ENCODE measurements around the gene MESP1.
"Not testable (repeated sequence)": the region's sequence is repeated elsewhere in the genome, so short reads cannot be mapped to it uniquely, and the experiment has no call there.

Gene MESP1, protein sequence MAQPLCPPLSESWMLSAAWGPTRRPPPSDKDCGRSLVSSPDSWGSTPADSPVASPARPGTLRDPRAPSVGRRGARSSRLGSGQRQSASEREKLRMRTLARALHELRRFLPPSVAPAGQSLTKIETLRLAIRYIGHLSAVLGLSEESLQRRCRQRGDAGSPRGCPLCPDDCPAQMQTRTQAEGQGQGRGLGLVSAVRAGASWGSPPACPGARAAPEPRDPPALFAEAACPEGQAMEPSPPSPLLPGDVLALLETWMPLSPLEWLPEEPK

DNA sequence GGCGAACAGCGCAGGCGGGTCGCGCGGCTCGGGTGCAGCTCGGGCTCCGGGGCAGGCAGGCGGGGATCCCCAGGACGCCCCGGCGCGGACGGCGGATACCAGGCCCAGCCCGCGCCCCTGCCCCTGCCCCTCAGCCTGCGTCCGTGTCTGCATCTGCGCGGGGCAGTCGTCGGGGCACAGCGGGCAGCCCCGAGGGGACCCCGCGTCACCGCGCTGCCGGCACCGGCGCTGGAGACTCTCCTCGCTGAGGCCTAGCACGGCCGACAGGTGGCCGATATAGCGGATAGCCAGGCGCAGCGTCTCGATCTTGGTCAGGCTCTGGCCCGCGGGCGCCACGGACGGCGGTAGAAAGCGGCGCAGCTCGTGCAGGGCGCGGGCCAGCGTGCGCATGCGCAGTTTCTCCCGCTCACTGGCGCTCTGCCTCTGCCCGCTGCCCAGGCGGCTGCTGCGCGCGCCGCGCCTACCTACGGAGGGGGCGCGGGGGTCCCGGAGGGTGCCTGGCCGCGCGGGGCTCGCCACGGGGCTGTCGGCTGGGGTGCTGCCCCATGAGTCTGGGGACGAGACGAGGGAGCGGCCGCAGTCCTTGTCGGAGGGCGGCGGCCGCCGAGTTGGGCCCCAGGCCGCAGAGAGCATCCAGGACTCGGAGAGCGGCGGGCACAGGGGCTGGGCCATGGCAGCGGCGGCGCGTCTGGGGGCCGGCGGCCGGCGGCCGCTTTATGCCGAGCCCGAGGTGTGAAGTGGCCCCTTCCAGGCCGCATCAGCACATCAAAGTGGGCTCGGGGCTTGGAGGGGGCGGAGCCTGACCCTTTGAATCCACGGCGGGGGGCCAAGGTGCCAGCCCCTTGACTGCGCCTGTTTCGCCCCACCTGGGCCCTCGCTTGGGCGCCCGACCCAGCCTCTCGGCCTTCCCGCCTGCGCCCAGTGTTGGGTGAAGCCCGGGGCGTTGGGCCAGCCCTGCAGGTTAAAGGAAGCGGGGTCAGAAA is at the start of gene MESP1:
MESP1 (minus strand) TSS at position 690 of the 983 bp plus-strand sequence; CDS start at position 672, 18 bp downstream.
- DNase-seq, result peak; percentile 86

DNA sequence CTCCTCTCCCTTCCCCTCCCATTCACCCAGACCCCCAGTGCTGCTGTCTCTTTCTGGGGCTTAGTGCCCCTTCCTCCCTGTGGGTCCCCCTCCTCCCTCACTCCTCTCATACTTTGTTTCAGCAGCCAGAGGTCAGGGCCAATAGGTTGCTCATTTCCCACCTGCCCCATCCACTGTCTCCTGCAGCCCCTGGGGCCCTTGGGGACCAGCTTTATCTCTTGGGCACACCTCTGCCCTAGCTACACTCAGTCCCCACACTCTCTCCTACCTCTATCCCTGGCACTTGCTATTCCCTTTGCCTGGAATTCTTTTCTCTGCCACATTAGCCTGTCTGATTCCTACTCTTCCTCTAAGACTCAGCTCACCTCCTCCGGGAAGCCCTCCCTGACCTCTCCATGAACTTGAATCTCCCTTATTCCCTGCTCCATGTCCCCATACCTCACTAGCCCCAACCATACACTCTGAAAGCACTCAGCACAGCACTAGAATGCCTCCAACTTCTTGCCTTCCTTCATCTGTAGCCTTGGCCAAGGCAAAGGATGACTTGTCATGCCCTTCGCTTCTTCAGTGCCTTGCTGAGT is 49.0 kb upstream of the MESP1 start:
- DNase-seq, result no peak

DNA sequence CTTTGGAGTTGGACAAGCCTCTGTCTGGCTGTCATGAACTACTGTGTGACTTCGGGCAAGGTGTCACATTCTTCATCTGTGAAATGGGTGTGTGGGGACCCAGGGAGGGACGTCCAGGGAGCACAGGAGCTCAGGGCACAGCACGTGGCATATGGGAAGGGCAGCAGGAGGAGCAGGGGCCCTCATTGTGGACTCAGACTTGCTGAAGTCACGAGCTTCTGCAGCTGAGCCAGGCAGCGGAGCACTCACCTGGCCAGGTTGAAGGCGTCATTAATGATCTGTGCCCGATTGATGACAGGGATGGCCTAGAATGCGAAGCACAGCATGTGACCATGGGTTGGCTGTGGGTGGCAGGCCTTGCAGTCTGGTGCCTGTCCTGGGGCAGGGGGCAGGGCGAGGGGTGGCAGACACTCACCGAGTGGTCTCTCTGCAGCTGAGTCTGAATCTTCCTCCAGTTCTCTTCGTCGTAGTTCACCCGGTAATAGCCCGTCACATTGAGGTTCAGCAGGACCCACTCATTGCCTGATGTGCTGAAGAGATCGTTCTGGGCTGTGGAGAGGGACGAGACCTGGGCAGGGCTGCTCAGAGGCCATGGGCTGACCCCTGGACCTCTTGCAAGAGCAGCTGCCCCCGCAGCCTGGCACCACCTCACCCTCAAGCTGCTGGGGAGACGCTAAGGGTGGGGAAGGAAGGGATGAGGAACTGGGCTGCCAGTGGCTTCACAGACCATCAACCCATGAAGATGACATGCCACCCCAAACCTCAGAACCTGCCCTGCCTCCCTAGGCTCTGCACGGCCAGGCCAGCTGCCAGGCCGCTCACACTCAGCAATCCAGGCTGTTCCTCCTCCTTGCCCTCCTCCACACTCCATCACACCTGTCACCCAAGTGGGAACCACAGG is 48.2 kb upstream of the MESP1 start:
- DNase-seq, result no peak

DNA sequence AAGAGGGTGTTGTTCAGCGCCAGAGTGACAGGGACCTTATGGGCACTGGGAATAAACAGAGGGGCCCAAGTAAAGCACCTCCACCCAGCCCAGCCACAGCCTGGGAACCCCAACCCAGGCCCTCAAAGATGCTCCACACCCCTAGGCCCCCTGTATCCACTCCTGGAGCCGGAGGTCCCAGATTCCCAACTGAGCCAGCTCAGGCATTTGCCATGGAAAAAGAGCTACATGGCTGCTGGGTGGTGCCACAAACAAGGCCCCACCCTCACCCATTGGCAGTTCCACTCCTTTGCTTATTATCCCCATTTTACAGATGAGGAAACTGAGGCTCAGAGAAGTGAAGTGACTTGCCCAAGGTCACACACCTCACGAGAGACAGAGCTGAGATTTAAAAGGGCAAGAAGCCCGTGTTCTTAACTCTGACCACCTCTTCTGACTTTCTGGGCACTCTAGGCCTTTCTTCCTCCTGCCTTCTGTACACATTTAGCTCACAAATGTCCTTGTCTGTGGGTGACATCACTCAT is 46.7 kb upstream of the MESP1 start:
- no peak for DNase-seq

DNA sequence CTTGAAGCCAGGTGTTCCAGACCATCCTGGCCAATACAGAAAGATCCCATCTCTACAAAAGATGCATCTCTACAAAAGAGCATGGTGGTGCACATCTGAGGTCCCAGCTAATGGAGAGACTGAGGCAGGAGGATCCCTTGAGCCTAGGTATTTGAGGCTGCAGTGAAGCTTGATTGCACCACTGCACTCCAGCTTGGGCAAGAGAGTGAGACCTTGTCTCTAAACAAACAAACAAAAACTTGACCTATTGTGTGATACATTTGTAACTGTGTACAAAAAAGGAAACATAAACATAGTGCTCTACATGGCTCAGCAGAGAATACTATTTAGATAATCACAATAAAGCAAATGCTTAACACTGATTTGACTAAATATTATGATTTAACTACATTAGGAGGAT is 44.9 kb upstream of the MESP1 start:
- DNase-seq, result no peak

DNA sequence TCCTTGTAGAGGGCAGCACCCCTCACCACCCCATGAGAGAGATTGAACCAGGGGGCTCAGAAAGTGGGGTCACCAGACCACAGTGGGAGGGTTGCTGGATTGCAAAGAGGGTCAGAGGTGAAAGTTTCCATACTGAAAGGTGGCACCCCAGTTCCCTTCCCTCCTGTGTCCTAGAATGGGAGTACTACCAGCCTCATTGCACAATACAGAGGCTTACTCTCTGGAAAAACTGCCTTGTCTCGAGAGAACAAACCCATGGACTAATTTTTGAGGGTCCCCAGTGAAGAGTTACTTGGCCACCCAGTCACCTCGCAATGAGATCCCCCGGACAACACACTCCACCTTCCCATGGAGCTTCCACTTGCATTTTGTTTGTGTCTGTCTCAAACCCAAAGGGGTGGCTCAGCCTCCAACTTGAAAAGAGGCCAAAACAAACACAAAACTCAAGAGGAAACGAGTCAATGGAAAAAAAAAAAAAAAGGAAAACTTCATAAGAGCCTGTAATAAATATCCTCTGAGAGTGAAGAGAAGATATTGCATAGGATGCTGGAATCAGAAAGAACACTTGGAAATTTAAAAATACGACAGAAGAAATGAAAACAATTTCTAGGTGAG is 43.7 kb upstream of the MESP1 start:
- no peak for DNase-seq

DNA sequence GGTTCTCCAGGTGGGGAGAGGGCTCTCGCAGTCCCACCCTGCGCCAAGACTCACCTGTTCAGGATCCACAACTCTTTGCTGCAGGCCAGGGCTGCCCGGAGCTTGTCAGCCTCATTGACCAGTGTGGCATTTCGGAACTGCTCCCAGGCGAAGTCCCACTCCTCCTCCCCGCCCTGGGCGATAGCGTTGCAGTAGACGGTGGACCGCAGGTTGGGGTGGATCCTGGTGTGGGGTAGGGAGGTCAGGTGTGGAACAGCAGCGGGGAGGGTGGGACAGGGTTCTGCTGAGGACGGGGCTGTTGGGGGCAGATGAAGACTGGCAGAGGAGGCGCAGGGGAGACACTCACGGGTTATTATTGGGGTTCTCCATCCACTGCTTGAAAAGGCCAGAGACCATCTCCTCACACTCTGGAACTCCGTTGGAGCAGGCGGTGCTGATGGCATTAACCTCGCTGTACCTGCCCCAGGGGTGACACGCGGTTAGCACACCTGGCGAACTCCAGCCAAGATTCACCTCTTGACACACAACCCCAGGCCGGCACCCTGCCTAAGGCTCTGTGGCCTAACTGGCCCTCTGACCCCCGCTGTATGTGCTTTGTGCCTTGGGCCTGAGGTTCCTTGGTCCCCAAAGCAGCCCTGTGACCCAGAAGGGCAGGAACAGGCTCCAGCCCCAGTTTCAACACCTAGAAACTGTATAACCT is 41.2 kb upstream of the MESP1 start:
- no peak for DNase-seq

DNA sequence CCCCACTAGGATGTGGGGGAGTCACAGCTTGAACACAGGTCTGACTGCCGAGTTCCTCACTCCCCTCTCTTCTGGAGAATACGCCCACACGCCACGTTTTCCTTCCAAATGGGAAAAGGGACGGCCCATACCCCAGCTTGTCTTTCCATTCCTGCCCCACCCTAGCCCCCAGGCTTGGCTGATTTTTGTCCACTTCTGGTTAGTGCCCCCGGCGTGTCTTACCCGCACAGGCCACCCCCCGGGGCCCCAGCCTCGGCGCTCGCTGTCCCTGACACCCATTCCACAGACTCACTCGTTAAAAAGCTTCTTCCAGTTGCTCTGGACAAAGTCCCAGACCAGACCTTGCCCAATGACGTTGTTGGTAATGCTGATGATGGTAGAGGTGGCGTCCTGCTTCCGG is 39.6 kb upstream of the MESP1 start:
- DNase-seq, result no peak

DNA sequence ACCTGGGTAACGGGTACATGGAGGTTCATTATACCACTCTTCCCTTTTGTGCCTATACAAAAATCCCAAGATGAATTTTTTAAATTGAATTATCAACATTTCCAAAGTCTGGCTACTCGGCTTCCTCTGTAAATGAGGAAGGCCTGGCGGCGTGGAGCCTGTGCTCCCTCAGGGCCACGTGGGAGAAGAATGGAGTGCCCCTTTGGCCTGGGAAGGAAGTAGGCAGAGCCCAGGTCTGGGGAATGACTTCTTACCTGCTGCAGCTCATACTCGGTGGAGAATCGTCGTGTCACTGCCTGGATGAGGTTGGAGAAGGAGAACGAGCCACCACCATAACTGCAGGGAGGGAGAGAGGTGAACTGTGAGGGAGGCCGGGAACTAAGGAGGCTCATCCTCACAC is 39.2 kb upstream of the MESP1 start:
- no peak for DNase-seq

DNA sequence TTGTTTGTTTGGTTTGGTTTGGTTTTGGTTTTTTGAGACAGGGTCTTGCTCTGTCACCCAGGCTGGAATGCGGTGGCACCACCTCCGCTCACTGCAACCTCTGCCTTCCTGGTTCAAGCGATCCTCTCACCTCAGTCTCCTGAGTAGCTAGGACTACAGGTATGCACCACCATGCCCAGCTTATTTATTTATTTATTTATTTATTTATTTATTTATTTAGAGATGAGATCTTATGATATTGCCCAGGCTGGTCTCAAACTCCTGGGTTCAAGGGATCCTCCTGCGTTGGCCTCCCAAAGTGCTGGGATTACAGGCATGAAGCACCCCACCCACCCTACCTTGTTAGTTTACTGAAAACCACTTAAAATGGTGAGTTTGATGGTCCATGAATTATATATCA is 37.5 kb upstream of the MESP1 start:
- DNase-seq, result not testable (repeated sequence)

DNA sequence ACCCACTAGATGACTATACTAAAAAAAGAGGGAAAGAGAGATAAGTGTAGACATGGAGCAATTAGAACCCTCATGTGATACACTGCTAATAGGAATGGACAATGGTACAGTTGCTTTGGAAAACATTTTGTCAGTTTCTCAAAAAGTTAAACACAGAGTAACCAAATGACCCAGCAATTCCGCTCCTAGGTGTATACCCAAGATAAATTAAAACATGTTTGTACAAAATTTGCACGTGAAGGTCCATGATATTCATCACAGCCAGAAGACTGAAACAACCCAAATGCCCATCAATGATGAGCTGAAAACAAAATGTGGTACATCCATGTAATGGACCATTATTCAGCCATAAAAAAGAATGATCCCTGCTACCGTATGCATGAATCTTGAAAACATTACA is 36.9 kb upstream of the MESP1 start:
- no peak for DNase-seq

DNA sequence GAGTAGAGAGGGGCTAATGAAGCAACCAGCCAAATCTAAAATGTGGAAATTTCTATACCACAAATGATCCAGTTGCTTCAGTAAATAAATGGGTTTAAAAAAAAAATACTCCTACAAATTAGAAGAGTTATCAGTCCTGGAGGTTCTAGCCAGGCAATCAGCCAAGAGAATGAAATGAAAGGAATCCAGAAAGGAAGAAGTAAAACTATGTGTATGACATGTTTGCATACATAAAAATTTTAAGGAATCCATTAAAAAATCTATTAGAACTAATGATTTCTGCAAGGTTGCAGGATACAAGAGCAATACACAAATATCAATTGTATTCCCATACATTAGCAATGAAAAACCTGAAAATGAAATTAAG is 34.7 kb upstream of the MESP1 start:
- no peak for DNase-seq

DNA sequence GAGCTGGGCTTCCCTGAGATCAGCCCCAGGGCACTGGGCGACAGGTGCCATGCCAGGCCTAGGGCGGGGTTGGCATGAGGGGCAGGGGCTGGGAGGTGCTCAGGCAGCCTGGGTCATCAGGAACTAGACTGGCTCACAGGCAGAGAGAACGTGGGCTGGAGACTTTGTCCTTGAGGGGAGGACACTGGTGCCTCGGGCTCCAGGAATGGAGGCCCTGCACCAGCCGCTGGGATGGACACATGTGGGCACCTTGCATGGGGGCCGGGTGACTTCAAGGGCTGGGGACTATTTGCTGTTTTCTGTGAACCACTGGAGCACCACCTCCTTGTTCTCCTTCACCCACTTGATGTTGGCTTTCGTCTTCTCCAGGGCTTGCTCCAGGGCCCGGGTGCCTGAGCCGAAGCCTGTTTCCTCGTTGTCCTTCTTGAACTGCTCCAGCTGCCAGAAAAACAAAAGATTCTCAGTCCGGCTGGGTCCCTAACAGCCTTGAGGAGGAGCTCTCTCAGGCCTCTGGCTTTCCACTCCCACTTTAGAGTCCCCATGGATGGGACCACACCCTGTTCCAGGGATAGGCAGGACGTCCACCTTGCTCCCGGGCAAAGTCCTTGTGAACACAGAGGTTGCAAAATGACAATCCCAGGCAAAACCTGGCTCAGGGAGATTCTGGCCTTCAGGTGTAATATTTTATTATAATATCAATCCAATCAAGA is 34.2 kb upstream of the MESP1 start:
- DNase-seq, result no peak

DNA sequence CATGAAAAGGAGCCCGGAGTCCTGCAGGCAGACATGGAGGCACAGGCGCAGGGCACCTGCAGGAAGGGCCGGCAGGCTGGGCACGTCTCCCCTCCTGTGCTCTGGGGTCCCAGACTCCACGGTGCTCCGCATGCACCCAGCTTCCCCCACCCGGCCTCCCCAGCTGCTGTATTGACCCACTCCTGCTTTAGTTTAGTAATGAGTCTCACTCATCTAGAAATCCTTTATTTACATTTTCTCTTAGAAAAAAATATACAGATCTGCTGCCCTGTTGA is 33.6 kb upstream of the MESP1 start:
- DNase-seq, result no peak

DNA sequence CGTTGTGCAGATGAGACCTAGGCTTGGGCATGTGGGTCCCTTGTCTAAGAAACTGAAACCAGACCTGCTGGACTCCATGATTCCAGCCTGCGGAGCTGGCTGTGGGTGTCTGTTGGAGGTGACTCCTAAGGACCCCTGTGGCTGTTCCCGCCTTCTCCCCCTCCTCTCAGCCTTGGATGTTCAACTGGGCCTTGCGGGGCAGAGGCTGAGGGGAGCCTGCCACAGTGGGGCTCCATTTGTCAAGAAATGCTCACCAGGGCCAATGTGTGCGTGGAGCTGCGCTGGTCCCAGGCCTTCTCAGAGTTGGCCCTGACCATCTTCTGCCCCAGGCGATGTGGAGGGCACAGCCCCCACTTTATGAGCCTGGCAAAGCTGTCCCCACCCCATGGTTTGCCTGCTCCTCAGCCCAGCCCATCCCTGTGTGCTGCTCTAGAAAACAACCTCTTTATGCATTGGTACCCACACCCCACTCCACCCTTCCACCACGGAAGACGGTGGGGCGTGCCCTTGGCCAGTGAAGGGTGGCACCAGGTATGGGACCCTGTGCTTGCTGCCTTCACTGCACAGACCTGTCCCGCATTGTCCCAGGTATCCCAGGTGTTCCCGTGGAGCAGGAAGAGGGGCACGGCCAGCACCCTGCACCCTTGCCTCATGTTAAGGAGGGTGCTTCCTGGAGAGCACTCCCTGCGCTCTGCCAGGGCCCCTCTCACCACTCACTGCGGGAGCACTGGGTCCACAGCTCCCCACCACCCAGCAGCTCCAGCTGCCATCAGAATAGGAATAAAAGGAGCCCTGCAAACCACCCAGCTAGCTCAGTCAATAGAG is 33.0 kb upstream of the MESP1 start:
- no peak for DNase-seq

DNA sequence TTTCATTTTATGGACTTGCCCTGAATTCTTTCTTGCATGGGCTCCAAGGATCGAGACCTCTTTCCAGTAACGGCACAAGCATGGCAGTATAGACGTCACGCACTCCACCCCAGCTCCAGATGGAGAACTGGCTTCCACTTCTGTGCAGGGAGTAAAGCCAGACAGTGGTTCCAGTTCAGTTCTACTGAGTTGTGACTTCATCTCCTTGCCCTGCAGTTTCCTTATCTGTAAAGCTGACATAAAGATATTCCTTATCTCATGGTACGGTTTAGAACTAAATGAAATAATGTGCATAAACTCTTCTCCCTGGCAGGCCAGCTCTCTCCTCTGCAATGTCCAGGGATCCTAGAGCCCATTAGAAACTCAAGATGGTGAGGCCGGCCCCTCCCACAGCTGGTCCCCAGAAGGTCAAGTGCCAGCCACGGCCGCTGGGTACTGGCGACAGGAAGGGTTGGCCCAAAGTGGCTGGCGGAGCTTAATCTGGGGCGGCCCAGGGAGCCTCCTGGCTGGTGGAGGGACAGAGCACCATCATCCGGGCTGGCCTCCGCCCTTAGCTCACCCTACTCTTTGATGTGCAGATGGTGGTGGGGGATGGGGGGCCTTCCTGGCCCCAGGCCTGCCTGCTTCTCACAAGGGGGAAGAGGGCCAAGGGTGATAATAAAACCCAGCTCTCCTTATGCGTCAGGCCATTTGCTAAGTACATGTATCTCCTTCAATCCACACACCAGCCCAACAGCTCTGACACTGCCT is 32.2 kb upstream of the MESP1 start:
- no peak for DNase-seq

DNA sequence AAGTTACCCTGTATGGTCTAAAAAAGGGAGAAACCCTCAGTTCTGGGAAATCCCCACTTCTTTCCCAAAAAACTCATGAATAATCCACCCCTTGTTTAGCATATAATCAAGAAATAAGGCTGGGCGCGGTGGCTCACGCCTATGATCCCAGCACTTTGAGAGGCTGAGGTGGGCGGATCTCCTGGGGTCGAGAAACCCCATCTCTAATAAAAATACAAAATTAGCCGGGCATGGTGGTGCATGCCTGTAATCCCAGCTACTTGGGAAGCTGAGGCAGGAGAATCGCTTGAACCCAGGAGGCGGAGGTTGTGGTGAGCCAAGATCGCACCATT is 31.5 kb upstream of the MESP1 start:
- DNase-seq, result not testable (repeated sequence)

DNA sequence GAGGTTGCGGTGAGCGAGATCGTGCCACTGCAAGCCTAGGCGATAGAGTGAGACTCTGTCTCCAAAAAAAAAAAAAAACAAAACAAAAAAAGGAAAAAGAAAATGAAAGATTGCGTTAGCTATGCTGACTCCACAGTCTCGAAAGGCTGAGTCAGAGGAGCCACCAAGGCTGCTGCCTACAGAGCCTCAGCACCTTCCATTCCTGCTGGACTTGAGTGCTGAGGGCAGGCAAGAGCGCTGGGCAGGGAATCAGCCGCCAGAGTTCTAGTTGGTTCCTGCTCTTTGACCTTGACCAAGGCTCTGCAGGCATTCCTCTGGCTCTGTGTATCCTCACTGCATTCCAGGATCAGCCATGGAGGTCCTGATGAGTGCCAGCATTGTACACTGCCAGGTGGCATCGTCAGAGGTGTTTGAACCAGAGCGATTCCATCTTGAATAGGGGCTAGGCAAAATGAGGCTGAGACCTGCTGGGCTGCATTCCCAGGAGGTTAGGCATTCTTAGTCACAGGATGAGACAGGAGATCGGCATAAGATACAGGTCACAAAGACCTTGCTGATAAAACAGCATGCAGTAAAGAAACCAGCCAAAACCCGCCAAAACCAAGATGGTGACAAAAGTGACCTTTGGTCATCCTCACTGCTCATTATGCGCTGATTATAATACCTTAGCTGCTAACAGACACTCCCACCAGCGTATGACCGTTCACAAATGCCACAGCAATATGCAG is 31.0 kb upstream of the MESP1 start:
- DNase-seq, result no peak

DNA sequence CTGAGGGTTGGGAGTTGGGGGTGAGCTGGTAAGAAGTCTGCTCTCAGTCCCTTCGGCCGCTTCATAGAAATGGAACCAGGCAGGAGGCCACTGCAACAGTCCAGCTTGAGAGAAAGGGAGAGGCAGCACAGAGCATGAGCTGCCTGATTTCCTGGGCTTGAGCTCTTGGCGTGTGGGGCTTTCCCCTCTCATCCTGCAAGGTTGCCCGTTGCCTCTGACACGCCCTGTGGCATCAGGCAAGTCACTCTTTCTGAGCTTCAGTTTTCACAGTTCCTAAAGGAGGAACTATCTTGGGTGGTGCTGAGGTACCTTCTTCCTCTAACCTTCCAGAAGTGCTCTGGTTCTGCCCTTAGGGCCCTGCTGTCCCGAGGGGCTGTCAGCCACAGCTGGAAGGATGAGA is 30.0 kb upstream of the MESP1 start:
- DNase-seq, result no peak

All from stimulated activated CD4-positive, alpha-beta T cell treated with anti-CD3 and anti-CD28 coated beads, Interleukin-4, amount 100 ng/mL, for 1 hour (primary cell).